NCI-H128 (cell line): ENCODE measurements around the gene TCP11L2.
"Not testable (repeated sequence)": the region's sequence is repeated elsewhere in the genome, so short reads cannot be mapped to it uniquely, and the experiment has no call there.

ENCODE experiments used
- DNase-seq: peaks from one replicate; lab custom pipeline; 2025; ENCODE audit not compliant: unreplicated experiment; lab: John Stamatoyannopoulos, UW

Gene TCP11L2

DNA sequence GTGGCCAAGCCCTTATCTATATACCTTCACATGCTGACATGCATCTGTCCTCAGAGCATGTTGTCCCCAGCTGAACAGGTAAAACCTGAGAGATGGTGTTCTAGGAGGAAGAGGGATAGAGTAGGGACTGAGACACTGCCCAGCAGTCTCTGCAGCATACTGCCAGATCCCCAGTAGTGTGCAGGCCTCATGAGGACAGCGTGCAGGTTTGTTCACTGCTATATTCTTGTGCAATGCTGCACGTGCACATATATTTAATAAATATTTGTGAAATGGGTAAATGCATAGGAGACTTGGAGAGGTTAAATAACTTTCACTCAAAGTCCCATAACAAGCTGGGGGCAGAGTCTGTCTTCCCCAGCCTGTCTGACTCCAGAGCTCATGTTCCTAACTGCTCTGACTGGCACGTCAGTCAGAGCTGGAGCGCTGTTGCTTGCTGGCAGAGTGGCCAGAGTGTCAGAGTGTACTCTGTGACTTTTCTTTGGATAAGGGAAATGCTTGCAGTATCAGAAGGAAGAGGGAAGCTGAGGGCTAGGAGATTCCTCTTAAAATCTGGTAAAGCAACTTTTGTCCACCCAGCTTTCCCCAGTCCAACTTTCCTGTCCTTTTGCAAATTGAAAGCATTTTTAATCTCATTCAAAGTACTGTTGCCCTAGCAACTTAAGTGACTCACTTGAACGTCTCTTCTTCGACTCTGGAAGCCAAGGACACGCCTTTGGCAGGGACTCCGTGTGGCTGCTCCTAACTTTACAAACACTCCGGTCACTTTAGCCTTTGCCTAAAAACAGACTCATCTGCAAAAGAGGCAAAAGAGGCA lies 40.1 kb downstream of the TCP11L2 start:
- no peak for DNase-seq

DNA sequence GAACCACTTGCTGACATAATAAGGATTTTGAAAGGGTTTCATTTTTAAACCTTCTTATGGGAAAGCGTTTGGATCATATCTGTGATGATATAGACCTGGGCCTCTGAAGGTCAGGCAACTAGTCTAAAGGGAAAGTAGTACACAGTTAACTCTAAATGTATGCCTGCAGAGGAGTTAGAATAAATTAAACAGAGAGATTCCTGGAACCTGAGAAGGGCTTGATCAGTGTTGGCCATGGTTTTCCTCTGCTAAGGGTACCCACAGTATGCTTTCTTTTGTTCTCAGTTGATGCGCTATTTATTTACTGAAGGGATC lies 40.6 kb downstream of the TCP11L2 start:
- DNase-seq: no peak

DNA sequence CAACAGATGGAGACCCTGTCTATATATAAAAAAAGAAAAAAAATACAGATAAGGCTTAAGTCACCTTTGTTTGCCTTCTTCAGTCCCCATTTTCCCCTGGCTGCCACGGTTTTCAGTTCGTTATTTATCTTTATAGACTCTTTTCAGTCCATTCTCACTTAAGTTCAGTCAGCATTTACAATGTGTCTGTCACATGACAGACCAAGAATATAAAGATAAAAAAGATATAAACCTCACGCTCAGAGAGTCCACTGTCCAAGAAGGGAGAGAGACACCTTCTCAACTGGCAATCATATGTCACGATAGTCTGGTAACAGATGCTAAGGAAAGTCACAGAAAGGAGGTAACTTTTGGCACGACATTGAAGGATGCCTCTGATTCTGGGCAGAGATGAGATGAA lies 41.6 kb downstream of the TCP11L2 start:
- no peak for DNase-seq

DNA sequence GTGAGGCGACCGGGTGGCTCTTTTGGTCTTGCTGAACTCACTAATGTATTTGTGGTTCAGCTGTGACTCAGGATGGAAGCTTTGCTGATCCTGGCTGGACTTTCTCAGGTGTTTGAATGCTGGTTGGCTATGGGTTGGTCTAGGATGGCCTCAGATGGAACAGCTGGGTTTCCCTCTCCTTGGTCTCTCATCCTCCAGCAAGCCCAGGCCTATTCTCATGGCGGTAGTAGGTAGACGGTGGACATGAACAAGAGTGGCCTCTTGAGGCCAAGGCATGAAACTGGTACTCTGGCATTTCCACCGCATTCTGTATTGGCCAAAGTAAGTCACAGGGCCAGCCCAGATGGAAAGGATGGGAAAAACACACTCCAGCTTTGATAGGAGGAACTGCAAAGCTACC lies 43.2 kb downstream of the TCP11L2 start:
- DNase-seq: no peak

DNA sequence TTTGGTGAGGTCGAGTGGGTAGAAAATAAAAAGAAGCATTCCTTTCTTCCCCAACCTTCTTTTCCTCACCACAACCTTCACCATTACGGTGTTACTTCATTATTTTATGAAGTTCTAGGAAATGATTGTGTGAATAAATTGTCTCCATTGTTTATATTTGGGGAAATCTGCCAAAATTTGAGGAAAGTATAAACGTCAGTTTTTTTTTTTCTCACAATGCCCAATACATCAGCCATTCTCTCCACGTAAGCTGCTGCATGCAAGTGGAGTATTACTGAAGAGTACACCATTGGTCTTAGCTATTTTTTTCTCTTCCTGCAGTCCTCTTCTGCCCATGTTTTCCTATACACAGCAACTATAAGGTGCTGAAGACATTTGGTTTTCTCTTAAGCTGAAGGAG lies 45.9 kb downstream of the TCP11L2 start:
- no peak for DNase-seq

DNA sequence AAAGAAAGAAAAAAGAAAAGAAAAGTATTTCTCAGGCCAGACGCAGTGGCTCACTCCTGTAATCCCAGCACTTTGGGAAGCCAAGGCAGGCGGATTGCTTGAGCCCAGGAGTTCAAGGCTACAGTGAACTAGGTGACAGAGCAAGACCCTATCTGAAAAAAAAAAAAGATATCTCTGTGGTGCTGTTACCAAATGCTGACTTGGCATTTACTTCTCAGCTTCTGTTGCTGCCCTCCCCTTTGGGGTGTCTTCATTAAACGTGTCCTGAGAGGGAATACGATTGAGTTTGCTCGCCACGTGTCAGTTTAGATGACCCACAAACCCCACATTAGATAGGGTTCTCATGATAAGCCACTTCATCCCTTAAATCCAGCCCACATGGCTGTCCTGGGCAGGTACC lies 50.6 kb downstream of the TCP11L2 start:
- DNase-seq: no peak

DNA sequence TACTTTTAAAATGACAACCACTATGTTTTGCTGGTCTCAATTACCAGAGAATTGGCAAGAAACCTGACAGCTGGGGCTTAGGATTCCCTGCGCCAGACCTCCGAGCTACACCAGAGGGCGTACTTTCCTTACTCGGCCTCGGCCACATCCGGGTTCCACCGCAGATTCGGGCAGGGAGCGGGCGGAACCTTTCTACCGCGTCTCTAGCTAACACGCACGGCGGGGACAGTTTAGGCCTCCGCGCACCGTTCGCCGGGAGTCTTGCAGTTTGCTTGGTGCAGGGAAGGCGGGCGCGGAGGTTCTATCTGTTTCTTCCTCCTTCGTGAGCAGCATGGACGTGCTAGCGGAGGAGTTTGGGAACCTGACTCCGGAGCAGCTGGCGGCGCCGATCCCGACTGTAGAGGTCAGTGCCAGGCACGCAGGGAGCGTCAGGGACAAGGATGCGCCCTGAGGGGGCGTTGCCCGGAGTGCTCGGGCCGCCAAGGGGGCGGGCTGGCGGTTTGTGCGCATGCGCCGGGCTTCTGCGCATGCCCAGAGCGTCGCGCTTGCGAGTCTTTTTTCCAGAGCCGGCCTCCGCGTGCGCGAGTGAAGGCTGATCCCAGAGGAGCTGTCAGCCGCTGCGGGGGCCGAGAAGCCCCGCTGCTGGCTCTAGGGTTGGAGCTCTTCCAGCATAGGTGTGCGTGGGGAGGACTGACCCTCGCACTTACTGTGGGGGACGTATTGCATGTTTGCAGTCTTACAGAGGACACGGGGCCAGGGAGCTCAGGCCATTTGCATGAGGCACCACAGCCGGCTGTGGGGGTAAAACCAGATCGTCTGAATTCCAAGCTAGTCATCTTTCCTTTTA lies 55.2 kb downstream of the TCP11L2 start, which contains the start of gene POLR3B:
Gene POLR3B (plus strand): TSS at position 200 of the 847 bp plus-strand sequence. CDS start 132 bp downstream, at position 332.
- peak; percentile 95 for DNase-seq

DNA sequence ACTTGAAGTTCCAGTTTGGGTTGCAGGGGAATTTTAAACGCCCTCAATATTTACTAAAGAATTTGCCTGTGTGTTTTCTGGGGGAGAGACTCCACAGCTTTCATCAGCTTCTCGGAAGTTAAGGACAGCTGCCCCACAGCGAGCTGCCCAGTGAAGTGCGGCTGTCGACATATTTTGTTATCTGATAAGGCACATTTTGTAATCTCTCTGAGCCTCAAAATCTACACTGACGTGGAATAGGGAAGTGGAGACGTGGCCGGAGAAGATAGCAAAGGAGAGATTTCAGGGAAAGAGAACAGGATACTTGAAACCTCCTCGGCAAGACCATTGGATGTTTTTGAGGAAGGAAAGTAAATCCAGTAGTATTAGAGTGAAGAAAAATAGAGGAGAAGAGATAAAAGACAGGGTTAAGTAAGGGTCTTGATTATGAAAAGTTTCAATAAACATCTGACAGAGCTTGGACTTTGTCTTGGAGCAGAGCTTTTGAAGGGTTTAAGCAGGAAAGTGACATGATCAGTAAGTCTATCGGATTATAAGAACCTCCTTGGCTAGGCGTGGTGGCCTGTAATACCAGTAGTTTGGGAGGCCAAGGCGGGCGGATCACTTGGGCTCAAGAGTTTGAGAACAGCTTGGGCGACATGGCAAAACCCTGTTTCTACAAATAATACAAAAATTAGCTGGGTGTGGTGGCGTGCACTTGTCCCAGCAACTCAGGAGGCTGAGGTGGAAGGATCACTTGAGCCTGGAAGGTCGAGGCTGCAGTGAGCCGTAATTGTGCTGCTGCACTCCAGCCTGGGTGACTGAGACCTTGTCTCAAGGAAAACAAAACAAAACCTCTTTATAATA lies 56.1 kb downstream of the TCP11L2 start:
- DNase-seq: no peak

DNA sequence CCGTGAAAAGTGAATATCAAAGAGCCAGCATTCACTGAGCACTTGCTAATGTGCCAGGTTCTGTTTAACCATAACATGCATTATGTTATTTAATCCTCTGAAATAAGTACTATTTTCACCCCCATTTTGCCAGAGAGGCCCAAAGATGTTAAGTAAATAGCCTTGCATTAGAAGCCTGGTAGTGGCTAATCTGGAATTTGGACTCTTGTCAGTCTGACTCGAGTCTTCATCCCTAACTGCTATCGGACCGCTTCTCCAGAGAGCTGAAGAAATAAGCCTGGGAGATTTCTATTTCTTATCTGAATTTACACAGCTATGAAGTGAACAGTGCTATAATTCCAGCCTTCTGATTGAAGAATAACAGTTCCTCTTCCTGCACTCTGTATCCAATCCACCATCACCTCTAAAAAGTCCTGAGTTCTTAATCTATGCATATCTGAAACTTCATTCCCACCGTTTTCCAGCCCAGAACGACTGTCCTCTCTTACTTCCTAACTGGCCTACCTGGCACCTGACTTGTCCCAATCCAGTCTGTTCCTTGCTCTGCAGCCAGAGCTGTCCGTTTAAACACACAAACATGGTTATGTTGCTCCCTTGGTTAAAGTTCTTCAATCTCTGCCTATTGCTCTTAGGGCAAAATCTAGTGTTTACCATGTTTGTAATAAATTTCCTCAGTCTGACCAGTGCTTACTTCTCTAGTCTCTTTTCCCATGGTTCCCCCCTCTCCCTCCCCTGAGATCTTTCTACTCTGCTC lies 57.3 kb downstream of the TCP11L2 start:
- no peak for DNase-seq

DNA sequence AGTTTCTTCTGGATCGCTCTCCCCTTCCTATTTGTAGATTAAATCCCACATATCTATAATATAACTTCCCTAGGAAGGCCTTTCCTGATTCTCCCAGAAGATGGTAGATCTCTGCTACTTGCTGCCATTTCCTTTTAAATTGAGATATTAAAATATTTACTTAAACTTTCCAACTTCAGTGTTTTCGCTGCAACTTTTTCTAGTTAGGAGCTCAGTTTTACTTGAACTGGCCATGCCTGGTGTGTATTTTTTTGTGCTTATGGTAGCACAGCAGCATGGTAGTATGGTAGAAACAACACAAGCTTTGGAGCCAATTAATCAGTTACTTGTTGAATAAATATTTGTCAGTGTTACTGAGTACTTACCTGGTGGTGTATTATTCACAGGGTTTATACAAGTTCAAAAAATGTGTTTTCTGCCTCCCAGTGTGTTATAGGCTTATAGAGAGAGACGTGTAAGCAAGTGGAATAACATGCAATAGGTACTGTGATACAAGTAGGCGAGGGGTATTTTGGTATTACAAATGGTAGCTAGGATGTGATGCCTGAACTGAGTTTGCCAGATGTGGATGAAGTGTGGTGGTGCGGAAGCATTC lies 58.0 kb downstream of the TCP11L2 start:
- DNase-seq: no peak

DNA sequence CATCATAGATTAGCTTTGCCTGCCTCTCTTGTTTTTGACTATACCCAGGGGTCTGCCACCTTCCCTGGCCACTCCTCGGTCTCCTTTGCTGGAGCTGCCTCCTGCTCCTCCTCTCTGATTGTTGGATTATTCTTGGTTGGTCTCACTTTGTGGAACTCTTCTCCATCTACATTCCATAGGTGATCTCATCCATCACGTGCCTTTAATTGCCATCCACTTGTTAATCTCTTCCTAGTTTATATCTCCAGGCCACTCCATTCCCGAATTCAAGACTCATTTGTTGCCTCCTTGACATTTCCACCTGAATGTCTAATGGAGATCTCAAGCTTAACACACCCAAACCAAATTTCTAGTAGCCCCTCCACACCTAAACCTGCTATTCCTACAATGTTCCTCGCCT lies 60.4 kb downstream of the TCP11L2 start:
- DNase-seq: no peak

DNA sequence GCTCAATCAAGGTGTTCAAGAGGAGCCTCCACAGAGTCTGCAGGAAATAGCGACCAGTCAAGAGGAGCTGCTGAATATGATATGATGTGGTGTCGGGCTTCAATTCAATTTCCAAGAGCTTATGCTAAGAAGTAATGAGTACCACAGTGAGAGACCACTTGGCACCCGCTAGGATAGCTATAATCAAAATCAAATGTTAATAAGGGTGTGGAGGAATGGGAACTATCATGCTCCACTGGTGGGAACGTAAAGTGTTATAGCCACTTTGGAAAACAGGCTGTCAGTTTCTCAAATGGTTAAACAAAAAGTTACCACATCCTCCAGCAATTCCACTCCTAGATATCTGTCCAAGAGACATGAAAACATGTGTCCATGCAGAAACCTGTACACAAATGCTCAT lies 61.7 kb downstream of the TCP11L2 start:
- DNase-seq: no peak

DNA sequence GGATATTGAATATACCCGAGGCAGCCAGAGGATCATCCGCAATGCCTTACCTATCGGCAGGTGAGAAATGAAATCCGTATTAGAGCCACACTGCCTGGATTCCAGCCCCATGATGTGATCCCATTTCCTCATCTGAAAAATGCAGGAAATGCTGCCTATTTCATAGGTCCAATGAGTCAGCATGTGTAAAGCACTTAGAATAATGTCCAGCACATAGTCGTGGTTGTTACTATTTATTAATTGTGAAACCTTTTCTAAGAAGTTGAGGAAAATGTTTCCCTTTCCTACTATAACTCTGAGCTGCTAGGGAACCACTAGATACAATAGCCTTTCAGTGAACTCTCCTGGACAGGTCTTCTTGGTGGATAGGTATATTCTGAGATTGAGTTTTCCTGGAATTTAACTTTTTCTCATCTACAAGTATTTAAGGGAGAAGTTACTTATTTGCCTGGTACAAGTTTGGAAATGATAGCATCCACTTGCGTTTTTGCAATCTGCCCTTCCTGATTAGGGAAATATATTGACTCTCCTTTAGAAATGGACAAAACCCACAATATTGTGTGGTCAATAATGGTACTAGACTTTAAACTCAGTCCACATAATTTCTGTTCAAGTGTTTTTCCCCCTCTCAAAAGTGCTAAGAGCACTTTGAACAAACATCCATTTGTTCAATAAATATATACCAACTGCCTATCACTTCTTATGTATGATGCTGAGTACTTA lies 67.3 kb downstream of the TCP11L2 start:
- no peak for DNase-seq

DNA sequence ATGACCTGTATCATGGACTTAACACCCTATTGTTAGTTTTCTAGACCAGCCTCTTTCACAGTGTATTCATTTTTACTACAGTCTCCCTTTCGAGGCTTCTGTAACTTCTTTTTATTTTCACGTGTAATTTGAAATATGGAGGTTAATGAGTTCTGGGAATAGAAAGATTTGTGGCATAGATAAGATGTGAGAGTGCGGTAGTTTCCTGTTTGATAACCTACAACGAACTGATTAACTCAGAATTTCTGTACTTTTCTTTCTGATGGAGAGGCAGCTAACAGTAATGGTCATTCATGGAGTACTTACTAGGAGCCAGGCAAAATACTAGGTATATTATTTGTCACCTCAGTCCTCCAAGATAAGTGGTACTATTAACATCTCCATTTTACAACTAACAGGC lies 76.3 kb downstream of the TCP11L2 start:
- DNase-seq: no peak

DNA sequence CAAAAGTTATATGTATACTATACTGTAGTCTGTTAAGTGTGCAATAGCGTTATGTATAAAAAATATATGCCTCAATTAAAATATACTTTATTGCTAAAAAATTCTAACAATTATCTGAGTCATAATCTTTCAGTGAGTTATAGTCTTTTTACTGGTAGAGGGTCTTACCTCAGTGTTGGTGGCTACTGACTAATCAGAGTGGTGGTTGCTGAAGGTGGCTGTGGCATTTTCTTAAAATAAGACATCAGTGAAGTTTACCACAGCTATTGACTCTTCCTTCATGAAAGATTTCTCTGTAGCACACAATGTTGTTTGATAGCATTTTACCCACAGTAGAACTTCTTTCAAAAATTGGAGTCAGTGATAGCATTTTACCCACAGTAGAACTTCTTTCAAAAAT lies 78.4 kb downstream of the TCP11L2 start:
- no peak for DNase-seq

DNA sequence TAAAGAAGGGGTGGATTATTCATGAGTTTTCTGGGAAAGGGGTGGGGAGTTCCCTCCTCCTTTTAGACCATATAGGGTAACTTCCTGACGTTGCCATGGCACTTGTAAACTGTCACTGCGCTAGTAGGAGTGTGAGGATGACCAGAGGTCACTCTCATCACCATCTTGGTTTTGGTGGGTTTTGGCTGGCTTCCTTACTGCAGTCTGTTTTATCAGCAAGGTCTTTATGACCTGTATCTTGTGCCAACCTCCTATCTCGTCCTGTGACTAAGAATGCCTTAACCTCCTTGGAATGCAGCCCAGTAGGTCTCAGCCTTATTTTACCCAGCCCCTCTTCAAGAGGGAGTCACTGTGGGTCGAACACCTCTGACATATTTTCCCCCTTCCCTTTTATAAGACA lies 79.3 kb downstream of the TCP11L2 start:
- DNase-seq: not testable (repeated sequence)

DNA sequence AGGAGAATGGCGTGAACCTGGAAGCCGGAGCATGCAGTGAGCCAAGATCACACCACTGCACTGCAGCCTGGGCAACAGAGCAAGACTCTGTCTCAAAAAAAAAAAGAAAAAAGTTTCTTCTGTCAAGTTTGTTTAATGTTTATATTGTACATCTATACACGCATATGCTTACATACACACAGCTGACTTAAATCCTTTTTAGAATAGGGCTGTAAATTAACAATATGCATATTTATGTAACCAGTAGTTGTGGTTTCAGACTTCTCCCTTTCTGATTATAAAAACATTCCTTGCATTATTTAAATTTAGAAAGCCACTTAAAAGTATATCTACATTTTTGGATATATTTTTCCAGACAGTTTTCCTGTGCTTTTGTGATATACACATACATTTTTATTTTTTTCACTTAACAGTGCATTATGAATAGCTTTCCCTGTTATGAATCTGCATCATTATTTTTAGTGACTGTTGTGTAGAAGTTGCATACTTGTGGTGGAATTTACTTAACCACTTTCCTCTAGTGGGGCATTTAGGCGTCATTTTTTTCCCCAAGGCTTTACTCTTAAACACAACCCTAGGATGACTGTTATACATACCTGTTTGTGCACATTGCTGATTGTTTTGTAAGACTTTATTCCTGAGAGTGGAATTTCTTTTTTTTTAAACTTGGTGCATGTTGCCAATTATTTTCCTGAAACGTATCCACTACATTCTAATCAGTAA lies 84.4 kb downstream of the TCP11L2 start:
- DNase-seq: no peak

DNA sequence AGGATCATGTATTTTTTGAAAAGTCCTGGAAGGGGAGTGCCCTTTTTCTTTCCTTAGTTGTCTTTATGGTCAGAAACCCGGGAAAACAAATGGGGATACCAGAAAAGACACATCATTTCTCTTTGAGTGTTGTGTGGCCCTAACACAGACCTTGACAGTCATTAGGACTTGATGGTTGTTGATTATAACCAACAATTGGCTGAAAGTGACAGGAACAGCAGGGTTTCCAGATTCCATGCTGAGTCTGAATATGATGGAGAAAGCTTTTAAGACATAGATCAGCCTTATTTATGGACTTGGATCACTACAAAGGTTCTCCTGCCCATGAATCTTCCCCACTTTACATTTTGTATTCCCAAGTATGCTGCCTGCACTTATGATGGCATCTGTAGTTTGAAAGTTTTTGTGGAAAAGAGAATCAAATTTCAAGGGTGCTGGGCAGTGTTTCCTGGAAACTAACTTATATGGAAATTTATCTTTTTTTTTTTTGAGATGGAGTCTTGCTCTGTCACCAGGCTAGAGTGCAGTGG lies 85.4 kb downstream of the TCP11L2 start:
- DNase-seq: no peak

DNA sequence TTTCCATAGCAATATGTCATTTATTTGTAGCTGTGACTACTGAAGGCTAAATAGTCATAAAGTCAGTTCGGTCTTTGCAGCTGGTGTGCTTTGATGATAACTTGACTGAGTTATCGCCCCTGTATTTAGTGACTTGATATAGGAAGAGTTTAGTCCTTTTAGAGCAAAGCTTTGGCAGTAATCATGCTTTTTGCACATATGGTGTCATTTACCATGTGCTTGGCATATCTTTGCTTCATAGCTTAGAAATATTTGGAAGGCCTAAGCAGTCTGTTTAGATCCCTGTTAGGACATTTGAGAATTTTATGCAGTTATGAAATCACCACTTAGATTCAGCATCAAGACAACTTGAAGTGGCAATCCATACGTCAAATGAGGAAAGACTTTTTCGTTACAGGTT lies 86.6 kb downstream of the TCP11L2 start:
- DNase-seq: no peak
